ENCODE data around the gene CHI3L1.

DNA sequence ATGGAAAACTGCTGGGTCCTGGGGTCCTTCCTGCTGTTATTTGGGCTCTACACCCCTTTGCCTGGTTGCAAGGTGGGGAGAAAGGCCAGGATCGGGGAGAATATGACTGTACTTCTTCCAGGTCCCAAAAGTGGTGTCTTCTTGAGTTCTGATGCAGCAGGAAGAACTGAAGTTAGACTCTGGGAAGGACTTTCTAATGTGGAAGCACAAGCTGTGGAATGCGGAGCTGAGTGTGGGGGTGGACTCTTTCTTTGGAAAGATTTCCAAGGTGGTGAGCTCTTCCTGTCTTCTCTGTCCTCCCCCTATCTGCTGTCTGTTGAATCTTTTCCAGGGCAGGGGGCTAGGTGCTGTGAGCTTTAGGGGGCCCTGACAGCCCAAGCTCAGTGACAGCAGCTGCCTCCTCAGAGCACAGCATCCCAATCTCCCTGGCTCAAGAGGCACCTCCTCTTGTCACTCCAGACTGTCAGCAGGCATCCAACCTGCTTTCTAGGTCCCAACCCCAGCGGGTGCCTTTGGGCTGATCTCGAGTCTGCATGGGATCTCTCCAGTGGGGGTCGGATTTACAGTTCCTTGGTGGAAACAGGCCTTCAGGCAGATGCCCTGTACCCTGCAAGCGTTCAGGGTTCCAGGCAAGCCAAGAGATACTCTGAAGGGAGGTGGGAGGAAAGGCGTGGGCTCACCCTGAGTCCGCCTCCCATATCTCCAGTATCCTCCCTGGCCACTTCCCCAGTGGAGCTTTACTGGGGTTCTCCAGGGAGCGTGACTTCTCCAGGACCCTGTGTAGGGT is 35.8 kb downstream of the CHI3L1 start:
- TF ChIP-seq, protein P1, sequence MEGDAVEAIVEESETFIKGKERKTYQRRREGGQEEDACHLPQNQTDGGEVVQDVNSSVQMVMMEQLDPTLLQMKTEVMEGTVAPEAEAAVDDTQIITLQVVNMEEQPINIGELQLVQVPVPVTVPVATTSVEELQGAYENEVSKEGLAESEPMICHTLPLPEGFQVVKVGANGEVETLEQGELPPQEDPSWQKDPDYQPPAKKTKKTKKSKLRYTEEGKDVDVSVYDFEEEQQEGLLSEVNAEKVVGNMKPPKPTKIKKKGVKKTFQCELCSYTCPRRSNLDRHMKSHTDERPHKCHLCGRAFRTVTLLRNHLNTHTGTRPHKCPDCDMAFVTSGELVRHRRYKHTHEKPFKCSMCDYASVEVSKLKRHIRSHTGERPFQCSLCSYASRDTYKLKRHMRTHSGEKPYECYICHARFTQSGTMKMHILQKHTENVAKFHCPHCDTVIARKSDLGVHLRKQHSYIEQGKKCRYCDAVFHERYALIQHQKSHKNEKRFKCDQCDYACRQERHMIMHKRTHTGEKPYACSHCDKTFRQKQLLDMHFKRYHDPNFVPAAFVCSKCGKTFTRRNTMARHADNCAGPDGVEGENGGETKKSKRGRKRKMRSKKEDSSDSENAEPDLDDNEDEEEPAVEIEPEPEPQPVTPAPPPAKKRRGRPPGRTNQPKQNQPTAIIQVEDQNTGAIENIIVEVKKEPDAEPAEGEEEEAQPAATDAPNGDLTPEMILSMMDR (IDR thresholded peaks at IDR 0.05) = no peak
- no peak for TF ChIP-seq ZFX (IDR thresholded peaks at IDR 0.05; ENCODE audit: borderline replicate concordance)
